Pulmonary artery endothelial cell (primary cell): ENCODE results near the gene MEGF6. TPM values are rescaled to one million over a fixed set of nuclear protein-coding genes. Genes with fewer than 3 reads are reported as not detected.

Source experiments
- DNase-seq: peaks from one replicate; pipeline ENCODE4 v3.0.0-alpha.2; 2011; ENCODE audit warnings: low read depth, low spot score
- total RNA-seq: library from RNA; depleted of rRNA; stranded (reverse); fragments of >200 nt; gene quantifications from 2 replicates; pipeline ENCODE4 v1.2.3, GENCODE V29; 2014

Gene MEGF6
- total RNA-seq, result 23.3 and 49.2 TPM in 2 replicates

GRCh38 chr1:3611170-3612019, at the start of gene MEGF6:
MEGF6 (minus strand) TSS chr1:3611508; CDS start chr1:3611268, 240 bp downstream.
- DNase-seq, result peak; percentile 35

GRCh38 chr1:3660704-3661103, 49.4 kb upstream of the MEGF6 start:
- no peak for DNase-seq

- no peak for DNase-seq
Measured at GRCh38 chr1:3659093-3659492, 47.8 kb upstream of the MEGF6 start.

GRCh38 chr1:3658231-3658615, 46.9 kb upstream of the MEGF6 start:
- DNase-seq, result no peak

GRCh38 chr1:3657578-3658230, 46.4 kb upstream of the MEGF6 start:
- DNase-seq, result no peak

GRCh38 chr1:3657096-3657475, 45.8 kb upstream of the MEGF6 start:
- DNase-seq, result no peak

- DNase-seq, result no peak
Measured at GRCh38 chr1:3656450-3657095, 45.3 kb upstream of the MEGF6 start.

- DNase-seq, result no peak
Measured at GRCh38 chr1:3654549-3655281, 43.4 kb upstream of the MEGF6 start.

GRCh38 chr1:3653286-3653618, 41.9 kb upstream of the MEGF6 start:
- DNase-seq, result no peak

GRCh38 chr1:3652548-3653285, 41.4 kb upstream of the MEGF6 start:
- DNase-seq, result no peak

- no peak for DNase-seq
Measured at GRCh38 chr1:3651930-3652547, 40.7 kb upstream of the MEGF6 start, which contains the start of gene TP73. TP73 (plus strand) TSS chr1:3652516; CDS start chr1:3682366, 29,850 bp downstream.

GRCh38 chr1:3651026-3651929, 40.0 kb upstream of the MEGF6 start:
- no peak for DNase-seq

GRCh38 chr1:3650248-3651025, 39.1 kb upstream of the MEGF6 start:
- DNase-seq, result no peak

GRCh38 chr1:3649342-3650247, 38.3 kb upstream of the MEGF6 start, which contains the start of gene WRAP73:
WRAP73 (minus strand) TSS chr1:3650103; CDS start chr1:3649999, 104 bp downstream.
- peak; percentile 60 for DNase-seq

- no peak for DNase-seq
Measured at GRCh38 chr1:3646596-3646995, 35.3 kb upstream of the MEGF6 start.

GRCh38 chr1:3645666-3646355, 34.5 kb upstream of the MEGF6 start:
- no peak for DNase-seq

GRCh38 chr1:3645247-3645646, 33.9 kb upstream of the MEGF6 start:
- DNase-seq, result no peak
